Cardiac muscle cell (in vitro differentiated cells and primary cell): ENCODE results near the gene RRH. TPM values are rescaled to one million over a fixed set of nuclear protein-coding genes. Genes with fewer than 3 reads are reported as not detected.
"Not testable (repeated sequence)": the region's sequence is repeated elsewhere in the genome, so short reads cannot be mapped to it uniquely, and the experiment has no call there.

Source experiments
- DNase-seq, 2 donors: peaks; one replicate each; pipeline versions ENCODE4 v3.0.0 to v3.0.0-alpha.2; 2010 to 2017; ENCODE audit warnings: low read depth in 1 of 2, low spot score in 1 of 2
- H3K27ac ChIP-seq: fragments of 200-600 bp; sonication (generic); 2 replicates; pipeline ENCODE4 v1.5.1; 2016
- H3K27me3 ChIP-seq: fragments of 200-600 bp; sonication (generic); 2 replicates; pipeline ENCODE4 v1.6.0; 2016; ENCODE audit warnings: control low read depth
- H3K36me3 ChIP-seq: fragments of 200-600 bp; sonication (generic); 2 replicates; pipeline ENCODE4 v1.5.1; 2016; ENCODE audit warnings: control low read depth
- H3K4me1 ChIP-seq: fragments of 200-600 bp; sonication (generic); 2 replicates; pipeline ENCODE4 v1.8.1; 2017; ENCODE audit warnings: low read depth, mild to moderate bottlenecking, mixed run types
- H3K4me3 ChIP-seq: fragments of 200-600 bp; sonication (generic); 2 replicates; pipeline ENCODE4 v1.5.1; 2016; ENCODE audit warnings: mild to moderate bottlenecking
- H3K9me3 ChIP-seq: fragments of 200-600 bp; sonication (generic); 2 replicates; pipeline ENCODE4 v1.5.1; 2017; ENCODE audit warnings: low read depth, mild to moderate bottlenecking, control low read depth
- polyA plus RNA-seq: library from polyadenylated mRNA; unstranded; fragments of >200 nt; fragmentation: Nextera tagmentation; extraction: Ambion mirVana; gene quantifications from 2 replicates; pipeline ENCODE4 v1.2.1, GENCODE V29; 2016
- total RNA-seq: library from RNA; depleted of rRNA; stranded (reverse); fragments of >200 nt; gene quantifications from 2 replicates; pipeline ENCODE4 v1.2.3, GENCODE V29; 2016
- TF ChIP-seq, protein P1 (sequence below): IDR thresholded peaks from 2 replicates; pipeline ENCODE4 v1.5.1; 2012; ENCODE audit warnings: low read depth, mild to moderate bottlenecking, low read length

RRH gene, protein sequence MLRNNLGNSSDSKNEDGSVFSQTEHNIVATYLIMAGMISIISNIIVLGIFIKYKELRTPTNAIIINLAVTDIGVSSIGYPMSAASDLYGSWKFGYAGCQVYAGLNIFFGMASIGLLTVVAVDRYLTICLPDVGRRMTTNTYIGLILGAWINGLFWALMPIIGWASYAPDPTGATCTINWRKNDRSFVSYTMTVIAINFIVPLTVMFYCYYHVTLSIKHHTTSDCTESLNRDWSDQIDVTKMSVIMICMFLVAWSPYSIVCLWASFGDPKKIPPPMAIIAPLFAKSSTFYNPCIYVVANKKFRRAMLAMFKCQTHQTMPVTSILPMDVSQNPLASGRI
- total RNA-seq (not detected in 2 replicates), polyA plus RNA-seq (0.15 TPM in 2 replicates)

DNA sequence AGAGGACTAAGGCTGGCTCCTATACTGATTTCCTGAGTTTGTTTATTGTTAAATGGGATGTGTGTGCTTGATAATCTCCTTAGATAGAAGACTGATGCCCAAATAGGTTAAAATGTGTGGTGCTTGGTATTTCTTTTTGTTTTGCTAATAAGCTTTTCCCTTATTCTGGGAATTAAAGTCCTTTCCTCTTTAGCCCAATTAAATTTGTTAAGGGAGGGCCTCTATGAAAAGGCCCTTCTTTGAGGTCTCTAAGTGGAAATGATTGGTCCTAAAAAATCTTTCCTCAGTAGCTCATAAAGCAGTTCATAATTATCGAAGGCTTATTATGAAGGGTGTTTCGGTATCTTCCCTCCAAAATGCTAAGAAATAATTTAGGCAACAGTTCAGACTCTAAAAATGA lies at the start of gene RRH:
Gene RRH (plus strand): TSS at position 301 of the 400 bp plus-strand sequence. CDS start 56 bp downstream, at position 357.
- Histone ChIP-seq H3K27me3 (no peaks in the 10 kb centered on the region), H3K4me1 (no peaks in the 10 kb centered on the region), H3K36me3 (peaks cover 26% of the 10 kb centered on the region), H3K27ac (no peak within 1 kb of the TSS), H3K9me3 (no peaks in the 10 kb centered on the region), H3K4me3 (no peak within 1 kb of the TSS)
- TF ChIP-seq, protein P1, sequence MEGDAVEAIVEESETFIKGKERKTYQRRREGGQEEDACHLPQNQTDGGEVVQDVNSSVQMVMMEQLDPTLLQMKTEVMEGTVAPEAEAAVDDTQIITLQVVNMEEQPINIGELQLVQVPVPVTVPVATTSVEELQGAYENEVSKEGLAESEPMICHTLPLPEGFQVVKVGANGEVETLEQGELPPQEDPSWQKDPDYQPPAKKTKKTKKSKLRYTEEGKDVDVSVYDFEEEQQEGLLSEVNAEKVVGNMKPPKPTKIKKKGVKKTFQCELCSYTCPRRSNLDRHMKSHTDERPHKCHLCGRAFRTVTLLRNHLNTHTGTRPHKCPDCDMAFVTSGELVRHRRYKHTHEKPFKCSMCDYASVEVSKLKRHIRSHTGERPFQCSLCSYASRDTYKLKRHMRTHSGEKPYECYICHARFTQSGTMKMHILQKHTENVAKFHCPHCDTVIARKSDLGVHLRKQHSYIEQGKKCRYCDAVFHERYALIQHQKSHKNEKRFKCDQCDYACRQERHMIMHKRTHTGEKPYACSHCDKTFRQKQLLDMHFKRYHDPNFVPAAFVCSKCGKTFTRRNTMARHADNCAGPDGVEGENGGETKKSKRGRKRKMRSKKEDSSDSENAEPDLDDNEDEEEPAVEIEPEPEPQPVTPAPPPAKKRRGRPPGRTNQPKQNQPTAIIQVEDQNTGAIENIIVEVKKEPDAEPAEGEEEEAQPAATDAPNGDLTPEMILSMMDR, result no peak
- DNase-seq, result no peak

DNA sequence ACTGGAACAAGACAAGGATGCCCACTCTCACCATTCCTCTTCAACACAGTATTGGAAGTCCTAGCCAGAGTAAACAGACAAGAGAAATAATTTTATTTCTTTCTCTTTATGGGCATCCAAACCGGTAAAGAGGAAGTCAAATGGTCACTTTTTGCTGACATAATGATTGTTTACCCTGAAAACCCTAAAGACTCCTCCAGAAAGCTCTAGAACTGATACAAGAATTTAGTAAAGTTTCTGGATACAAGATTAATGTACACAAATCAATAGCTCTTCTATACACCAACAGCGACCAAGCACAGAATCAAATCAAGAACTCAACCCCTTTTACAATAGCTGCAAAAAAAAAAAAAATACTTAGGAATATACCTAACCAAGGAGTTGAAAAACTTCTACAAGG lies 45.7 kb upstream of the RRH start:
- not testable (repeated sequence) for H3K4me3 ChIP-seq, H3K27ac ChIP-seq, H3K36me3 ChIP-seq, H3K27me3 ChIP-seq, H3K4me1 ChIP-seq, DNase-seq, H3K9me3 ChIP-seq

DNA sequence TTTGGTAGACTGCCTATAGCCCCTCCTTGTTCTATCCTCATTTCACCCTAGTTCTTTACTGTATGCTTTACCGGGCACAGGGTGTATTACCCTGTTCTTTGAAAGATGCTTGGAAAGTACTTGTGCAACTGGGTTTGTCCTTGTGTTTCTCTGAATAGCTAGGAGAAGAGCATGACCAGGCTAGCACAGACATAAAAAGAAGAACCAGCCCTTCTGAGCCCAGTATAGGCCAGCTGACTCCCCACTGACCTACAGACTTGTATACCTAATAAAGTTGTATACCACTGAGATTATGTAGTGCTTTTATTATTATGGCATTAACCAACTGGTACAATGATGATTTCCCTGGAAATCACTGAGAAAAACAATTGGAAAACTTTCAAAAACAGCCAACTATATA lies 40.9 kb upstream of the RRH start:
- TF ChIP-seq, protein P1, result no peak
- peaks cover 12% of the 10 kb centered on the region for H3K4me1 ChIP-seq
- no peak overlapping the region for H3K4me3 ChIP-seq
- H3K36me3 ChIP-seq, result no peaks in the 10 kb centered on the region
- no peaks in the 10 kb centered on the region for H3K27me3 ChIP-seq
- DNase-seq, result no peak
- H3K9me3 ChIP-seq, result no peaks in the 10 kb centered on the region
- H3K27ac ChIP-seq, result no peak overlapping the region

DNA sequence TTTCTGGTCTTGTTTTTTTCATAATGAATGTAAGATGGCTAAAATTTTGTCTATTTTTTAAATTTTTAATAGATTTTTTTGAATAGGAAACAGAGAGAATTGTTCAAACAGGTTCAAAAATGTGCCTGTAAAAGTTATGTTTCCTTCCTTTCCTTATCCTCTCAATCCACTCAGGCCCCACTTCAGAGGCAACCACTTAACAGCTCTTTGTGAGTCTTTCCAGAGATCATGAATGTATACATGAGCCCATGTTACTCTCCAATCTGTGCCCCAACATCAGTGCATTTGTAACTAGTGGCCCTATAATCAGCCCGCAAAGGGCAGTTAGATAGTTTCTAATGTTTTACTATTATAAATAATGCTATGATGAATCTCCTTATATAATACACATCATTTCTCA lies 40.0 kb upstream of the RRH start:
- no peak overlapping the region for H3K27ac ChIP-seq
- H3K9me3 ChIP-seq, result no peaks in the 10 kb centered on the region
- TF ChIP-seq, protein P1, result no peak
- no peaks in the 10 kb centered on the region for H3K36me3 ChIP-seq
- peaks cover 12% of the 10 kb centered on the region for H3K4me1 ChIP-seq
- DNase-seq, result peak in 1 of 2 donors; percentile 78
- H3K4me3 ChIP-seq, result no peak overlapping the region
- no peaks in the 10 kb centered on the region for H3K27me3 ChIP-seq

DNA sequence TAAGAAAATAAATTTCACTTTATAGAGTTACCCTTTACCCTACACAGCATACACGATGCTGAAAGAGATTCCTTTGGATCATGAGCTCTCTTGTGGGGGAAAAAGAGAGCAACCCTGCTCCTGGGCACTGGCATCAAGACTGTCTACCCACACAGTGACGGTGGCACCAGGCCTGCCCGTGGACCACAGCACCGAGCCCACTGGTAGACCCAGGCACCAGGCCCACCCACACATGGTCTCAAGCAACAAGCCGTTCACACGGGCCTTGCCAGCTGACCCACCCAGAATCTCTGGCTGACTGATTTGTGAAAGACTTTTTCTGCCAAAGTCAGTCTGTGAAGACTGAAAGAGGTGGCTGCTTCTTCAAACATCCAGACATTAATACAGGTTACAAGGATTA lies 32.7 kb upstream of the RRH start:
- Histone ChIP-seq H3K27ac (no peak overlapping the region), H3K27me3 (no peaks in the 10 kb centered on the region), H3K36me3 (no peaks in the 10 kb centered on the region), H3K4me3 (no peak overlapping the region), H3K4me1 (no peaks in the 10 kb centered on the region), H3K9me3 (no peaks in the 10 kb centered on the region)
- no peak for DNase-seq
- TF ChIP-seq, protein P1, result no peak

DNA sequence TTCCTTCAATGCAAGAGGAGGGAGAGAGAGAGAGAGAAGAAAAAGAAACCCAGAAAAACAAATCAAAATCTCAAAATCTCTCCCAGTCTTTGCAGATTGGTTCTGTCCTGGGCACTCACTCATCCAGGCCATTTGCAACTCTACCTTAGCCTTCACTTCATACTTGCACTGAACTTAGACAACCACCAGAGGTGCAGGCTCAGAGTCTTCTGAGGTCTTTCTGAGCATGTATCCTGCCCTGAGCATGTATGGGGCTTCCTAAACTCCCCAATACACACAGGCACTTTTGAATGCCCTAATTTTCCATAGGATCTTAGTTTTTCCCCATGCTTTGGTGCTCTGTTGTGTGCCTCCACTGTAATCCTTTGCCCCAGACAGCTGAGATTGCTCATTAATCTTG lies 28.9 kb upstream of the RRH start:
- no peak for DNase-seq
- H3K9me3 ChIP-seq, result no peaks in the 10 kb centered on the region
- H3K27ac ChIP-seq, result no peak overlapping the region
- H3K4me1 ChIP-seq, result no peaks in the 10 kb centered on the region
- H3K36me3 ChIP-seq, result no peaks in the 10 kb centered on the region
- H3K4me3 ChIP-seq, result no peak overlapping the region
- H3K27me3 ChIP-seq, result no peaks in the 10 kb centered on the region
- TF ChIP-seq, protein P1, result no peak
